Measurements from ENCODE around the gene BDKRB2.

The BDKRB2 gene

DNA sequence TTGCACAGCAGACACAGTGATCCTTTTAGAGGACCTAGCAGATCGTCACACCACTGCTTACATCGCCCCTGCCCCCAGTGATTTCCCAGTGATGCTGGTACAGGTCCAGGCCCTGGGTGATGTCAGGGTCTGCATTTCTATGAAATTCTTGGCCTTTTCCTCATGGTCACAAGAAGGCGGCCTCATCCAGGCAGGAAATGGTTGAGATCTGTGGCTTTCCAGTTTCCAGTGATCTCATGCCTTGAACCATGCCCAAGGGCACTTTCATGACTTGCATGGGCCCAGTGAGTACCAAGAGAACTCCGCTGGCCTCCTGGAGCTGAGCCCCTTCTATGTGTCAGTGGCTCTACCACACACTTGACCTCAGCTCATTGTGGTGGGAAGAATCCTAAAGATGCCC lies 41.9 kb upstream of the BDKRB2 start:
- H3K4me2 ChIP-seq = no peak overlapping the region
- no peaks in the 10 kb centered on the region for H4K20me1 ChIP-seq (ENCODE audit: insufficient read depth)
- no peak overlapping the region for H3K4me3 ChIP-seq (IDR thresholded peaks at IDR 0.05; ENCODE audit: insufficient read depth, low read depth, low read length)
- TF ChIP-seq, protein P1, sequence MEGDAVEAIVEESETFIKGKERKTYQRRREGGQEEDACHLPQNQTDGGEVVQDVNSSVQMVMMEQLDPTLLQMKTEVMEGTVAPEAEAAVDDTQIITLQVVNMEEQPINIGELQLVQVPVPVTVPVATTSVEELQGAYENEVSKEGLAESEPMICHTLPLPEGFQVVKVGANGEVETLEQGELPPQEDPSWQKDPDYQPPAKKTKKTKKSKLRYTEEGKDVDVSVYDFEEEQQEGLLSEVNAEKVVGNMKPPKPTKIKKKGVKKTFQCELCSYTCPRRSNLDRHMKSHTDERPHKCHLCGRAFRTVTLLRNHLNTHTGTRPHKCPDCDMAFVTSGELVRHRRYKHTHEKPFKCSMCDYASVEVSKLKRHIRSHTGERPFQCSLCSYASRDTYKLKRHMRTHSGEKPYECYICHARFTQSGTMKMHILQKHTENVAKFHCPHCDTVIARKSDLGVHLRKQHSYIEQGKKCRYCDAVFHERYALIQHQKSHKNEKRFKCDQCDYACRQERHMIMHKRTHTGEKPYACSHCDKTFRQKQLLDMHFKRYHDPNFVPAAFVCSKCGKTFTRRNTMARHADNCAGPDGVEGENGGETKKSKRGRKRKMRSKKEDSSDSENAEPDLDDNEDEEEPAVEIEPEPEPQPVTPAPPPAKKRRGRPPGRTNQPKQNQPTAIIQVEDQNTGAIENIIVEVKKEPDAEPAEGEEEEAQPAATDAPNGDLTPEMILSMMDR (conservative IDR thresholded peaks at IDR 0.05; ENCODE audit: low read depth, low read length) = no peak
- no peaks in the 10 kb centered on the region for H3K36me3 ChIP-seq (ENCODE audit: insufficient read depth)
- no peak overlapping the region for H2AFZ ChIP-seq (ENCODE audit: low read depth)
- no peaks in the 10 kb centered on the region for H3K27me3 ChIP-seq (ENCODE audit: insufficient read depth, low read depth)
- H3K9ac ChIP-seq = no peak overlapping the region
- no peak overlapping the region for H3K27ac ChIP-seq
- H3K4me1 ChIP-seq (ENCODE audit: low read depth, poor library complexity, severe bottlenecking) = no peaks in the 10 kb centered on the region
- H3K79me2 ChIP-seq (ENCODE audit: insufficient read depth, low read depth) = no peaks in the 10 kb centered on the region

DNA sequence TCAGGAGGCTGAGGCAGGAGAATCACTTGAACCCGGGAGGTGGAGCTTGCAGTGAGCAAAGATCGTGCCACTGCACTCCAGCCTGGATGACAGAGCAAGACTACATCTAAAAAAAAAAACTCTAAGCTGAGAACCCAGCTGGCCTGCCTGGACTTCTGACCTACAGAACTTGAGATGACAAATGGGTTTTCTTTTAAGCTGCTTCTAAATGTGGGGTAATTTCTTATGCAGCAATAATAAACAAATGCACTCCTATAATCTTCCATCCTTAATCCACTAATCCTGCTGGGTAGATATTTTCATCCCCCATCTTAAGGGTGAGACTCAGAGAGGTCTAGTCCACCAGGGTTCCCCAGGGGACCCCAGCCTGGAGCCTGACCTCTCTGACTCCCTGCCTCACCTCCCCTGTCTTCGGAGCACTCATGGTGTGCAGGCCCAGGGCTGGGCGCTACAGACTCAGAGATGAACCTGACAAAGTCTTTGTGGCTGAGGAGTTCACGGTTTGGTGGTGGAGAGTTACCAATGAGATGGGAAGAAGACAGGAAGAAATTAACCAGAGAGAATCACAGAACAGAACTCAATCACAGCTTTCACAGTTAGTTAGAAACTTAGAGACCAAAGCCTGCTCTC lies 39.7 kb upstream of the BDKRB2 start:
- no peaks in the 10 kb centered on the region for H3K36me3 ChIP-seq (ENCODE audit: insufficient read depth)
- no peaks in the 10 kb centered on the region for H4K20me1 ChIP-seq (ENCODE audit: insufficient read depth)
- TF ChIP-seq, protein P1 (conservative IDR thresholded peaks at IDR 0.05; ENCODE audit: low read depth, low read length) = no peak
- no peak overlapping the region for H3K4me2 ChIP-seq
- H3K9ac ChIP-seq = no peak overlapping the region
- H2AFZ ChIP-seq (ENCODE audit: low read depth) = no peak overlapping the region
- H3K27ac ChIP-seq = no peak overlapping the region
- H3K79me2 ChIP-seq (ENCODE audit: insufficient read depth, low read depth) = no peaks in the 10 kb centered on the region
- no peaks in the 10 kb centered on the region for H3K27me3 ChIP-seq (ENCODE audit: insufficient read depth, low read depth)
- H3K4me3 ChIP-seq (IDR thresholded peaks at IDR 0.05; ENCODE audit: insufficient read depth, low read depth, low read length) = no peak overlapping the region
- no peaks in the 10 kb centered on the region for H3K4me1 ChIP-seq (ENCODE audit: low read depth, poor library complexity, severe bottlenecking)

DNA sequence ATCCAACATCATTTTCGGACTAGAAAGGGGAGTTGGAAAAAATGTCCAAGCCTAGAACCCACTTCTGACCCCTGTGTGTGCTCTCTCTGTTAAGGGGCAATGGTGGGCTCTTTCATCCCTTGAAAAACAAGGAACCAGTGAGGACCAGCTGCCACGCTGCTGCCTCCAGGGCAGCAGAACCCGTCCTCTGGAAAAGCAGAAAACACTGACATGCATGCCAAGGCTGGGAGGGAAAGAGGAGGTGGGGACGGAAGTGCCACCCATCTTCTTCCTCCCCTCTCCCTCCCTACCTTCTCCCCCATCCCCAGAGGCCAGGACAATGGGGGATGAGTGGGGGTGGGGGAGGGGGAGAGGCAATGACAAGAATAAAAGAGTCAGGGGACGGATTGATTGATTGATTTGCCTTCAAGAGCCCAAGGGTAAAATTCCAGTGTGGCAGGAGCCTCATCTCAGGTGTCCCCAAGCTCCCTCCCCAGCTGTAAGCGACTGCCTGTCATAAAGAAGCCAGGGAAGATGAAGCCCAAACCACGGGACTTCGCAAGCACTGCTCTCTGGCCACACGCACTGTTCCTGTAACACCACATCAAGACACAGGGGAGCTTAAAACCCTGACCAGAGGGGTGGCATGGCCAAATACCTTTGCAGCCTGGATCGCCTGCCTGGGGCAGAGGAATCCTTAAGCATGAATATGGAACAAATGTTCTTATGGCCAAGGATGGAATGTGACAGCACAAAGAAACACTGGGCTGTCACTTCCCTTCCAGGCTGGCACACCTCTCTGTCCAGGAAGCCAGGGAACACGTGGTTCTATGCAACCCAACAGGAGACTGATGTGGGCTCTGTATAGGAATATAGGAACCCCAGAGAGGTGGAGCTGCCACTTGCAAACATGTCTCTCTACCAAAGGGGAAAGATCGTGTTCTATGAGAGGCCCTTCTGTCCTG lies 38.9 kb upstream of the BDKRB2 start:
- no peak overlapping the region for H3K4me2 ChIP-seq
- no peaks in the 10 kb centered on the region for H4K20me1 ChIP-seq (ENCODE audit: insufficient read depth)
- H3K27ac ChIP-seq = no peak overlapping the region
- no peak overlapping the region for H2AFZ ChIP-seq (ENCODE audit: low read depth)
- H3K9ac ChIP-seq = no peak overlapping the region
- no peaks in the 10 kb centered on the region for H3K4me1 ChIP-seq (ENCODE audit: low read depth, poor library complexity, severe bottlenecking)
- no peaks in the 10 kb centered on the region for H3K36me3 ChIP-seq (ENCODE audit: insufficient read depth)
- no peaks in the 10 kb centered on the region for H3K27me3 ChIP-seq (ENCODE audit: insufficient read depth, low read depth)
- no peaks in the 10 kb centered on the region for H3K79me2 ChIP-seq (ENCODE audit: insufficient read depth, low read depth)
- no peak overlapping the region for H3K4me3 ChIP-seq (IDR thresholded peaks at IDR 0.05; ENCODE audit: insufficient read depth, low read depth, low read length)
- TF ChIP-seq, protein P1 (conservative IDR thresholded peaks at IDR 0.05; ENCODE audit: low read depth, low read length) = no peak

DNA sequence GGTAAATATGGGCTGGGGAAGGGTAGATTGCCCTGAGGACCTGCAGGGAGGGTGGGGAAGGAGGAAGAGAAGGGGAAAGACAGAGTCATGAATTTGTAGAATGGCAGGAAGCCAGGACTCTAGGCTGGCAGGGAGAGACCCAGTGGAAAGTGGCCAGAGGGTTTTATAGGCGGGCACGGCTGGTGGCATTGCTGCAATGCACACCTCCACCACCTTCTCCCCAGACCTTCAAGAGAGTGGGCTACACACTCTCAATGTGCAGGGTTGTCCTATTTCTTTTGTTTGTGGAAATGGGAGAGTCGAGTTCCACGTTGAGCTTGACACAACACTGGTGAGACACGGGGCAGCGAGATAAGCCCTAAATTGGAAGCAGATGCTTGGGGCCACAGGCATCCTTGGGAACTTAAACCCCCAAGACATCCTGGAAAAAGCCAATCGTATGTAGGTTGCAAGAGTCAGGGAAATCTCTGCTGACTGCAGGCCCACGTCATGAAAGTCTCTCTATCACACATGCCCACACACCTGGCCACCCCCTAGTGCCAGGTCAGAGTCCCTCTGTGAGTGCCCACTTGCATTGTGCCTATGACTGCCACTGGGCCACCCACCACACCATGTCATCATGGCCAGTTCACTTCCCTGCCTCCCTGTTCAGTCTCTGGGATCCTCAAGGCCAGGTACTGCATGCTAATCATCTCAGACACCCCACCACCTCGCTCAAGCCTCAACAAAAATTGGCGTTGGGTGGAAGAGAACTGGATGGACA lies 38.0 kb upstream of the BDKRB2 start:
- no peak overlapping the region for H3K4me2 ChIP-seq
- H3K4me1 ChIP-seq (ENCODE audit: low read depth, poor library complexity, severe bottlenecking) = no peaks in the 10 kb centered on the region
- H3K27me3 ChIP-seq (ENCODE audit: insufficient read depth, low read depth) = no peaks in the 10 kb centered on the region
- H3K9ac ChIP-seq = no peak overlapping the region
- H3K27ac ChIP-seq = no peak overlapping the region
- TF ChIP-seq, protein P1 (conservative IDR thresholded peaks at IDR 0.05; ENCODE audit: low read depth, low read length) = no peak
- no peaks in the 10 kb centered on the region for H3K79me2 ChIP-seq (ENCODE audit: insufficient read depth, low read depth)
- H3K36me3 ChIP-seq (ENCODE audit: insufficient read depth) = no peaks in the 10 kb centered on the region
- H4K20me1 ChIP-seq (ENCODE audit: insufficient read depth) = no peaks in the 10 kb centered on the region
- H3K4me3 ChIP-seq (IDR thresholded peaks at IDR 0.05; ENCODE audit: insufficient read depth, low read depth, low read length) = no peak overlapping the region
- no peak overlapping the region for H2AFZ ChIP-seq (ENCODE audit: low read depth)

Data from KMS-11 (cell line).